Uterus (tissue), 2 donors: ENCODE measurements around the gene RAET1L.

Source experiments
- POLR2A ChIP-seq, 2 donors: fragments of 450-650 bp; IDR thresholded peaks; one replicate each; pipeline ENCODE4 v1.6.1; 2016; ENCODE audit warnings: antibody characterized with exemption in 2 of 2, mild to moderate bottlenecking in 1 of 2, moderate library complexity in 1 of 2
- TF ChIP-seq, protein P1 (sequence below), 4 experiments: fragments of 200-600 bp in 2 of 4; fragments of 450-650 bp in 2 of 4; sonication (generic) in 2 of 4; IDR thresholded peaks; one replicate each; pipeline ENCODE4 v1.5.1; 2016 to 2019; ENCODE audit warnings: antibody characterized with exemption in 4 of 4, mild to moderate bottlenecking in 2 of 4, moderate library complexity in 1 of 4

- TF ChIP-seq POLR2A (IDR thresholded peaks at IDR 0.05), result no peak
- TF ChIP-seq, protein P1, sequence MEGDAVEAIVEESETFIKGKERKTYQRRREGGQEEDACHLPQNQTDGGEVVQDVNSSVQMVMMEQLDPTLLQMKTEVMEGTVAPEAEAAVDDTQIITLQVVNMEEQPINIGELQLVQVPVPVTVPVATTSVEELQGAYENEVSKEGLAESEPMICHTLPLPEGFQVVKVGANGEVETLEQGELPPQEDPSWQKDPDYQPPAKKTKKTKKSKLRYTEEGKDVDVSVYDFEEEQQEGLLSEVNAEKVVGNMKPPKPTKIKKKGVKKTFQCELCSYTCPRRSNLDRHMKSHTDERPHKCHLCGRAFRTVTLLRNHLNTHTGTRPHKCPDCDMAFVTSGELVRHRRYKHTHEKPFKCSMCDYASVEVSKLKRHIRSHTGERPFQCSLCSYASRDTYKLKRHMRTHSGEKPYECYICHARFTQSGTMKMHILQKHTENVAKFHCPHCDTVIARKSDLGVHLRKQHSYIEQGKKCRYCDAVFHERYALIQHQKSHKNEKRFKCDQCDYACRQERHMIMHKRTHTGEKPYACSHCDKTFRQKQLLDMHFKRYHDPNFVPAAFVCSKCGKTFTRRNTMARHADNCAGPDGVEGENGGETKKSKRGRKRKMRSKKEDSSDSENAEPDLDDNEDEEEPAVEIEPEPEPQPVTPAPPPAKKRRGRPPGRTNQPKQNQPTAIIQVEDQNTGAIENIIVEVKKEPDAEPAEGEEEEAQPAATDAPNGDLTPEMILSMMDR (IDR thresholded peaks at IDR 0.05), result no peak
Measured at GRCh38 chr6:150032598-150032997, 7.3 kb upstream of the RAET1L start.
